GM18867 (cell line): ENCODE measurements around the gene RPS19BP1.

Experiments
- ATAC-seq: cut with Tn5 transposase; IDR thresholded peaks from one replicate; pipeline ENCODE4 v1.9.1; 2021; ENCODE audit warnings: mild to moderate bottlenecking, moderate library complexity; ENCODE audit not compliant: unreplicated experiment

Gene RPS19BP1

DNA sequence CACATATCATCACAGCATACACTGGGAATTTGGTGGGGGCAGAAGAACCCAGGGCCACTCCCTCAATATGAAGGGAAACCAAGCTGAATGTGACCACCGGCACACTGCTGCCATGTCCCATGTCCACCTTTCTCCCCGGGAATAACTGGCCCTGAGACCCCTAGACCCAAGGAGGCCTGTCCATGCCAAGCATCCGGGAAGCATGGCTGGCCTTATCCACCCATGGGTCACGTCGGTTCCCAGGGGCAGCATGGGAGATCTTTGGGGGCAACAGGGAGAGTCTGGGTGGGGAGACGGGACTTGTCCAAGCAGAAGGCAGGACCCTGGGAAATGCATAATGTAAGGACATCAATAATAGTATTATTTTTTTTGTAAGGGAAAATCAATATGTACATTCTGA lies 40.9 kb downstream of the RPS19BP1 start:
- ATAC-seq = no peak

DNA sequence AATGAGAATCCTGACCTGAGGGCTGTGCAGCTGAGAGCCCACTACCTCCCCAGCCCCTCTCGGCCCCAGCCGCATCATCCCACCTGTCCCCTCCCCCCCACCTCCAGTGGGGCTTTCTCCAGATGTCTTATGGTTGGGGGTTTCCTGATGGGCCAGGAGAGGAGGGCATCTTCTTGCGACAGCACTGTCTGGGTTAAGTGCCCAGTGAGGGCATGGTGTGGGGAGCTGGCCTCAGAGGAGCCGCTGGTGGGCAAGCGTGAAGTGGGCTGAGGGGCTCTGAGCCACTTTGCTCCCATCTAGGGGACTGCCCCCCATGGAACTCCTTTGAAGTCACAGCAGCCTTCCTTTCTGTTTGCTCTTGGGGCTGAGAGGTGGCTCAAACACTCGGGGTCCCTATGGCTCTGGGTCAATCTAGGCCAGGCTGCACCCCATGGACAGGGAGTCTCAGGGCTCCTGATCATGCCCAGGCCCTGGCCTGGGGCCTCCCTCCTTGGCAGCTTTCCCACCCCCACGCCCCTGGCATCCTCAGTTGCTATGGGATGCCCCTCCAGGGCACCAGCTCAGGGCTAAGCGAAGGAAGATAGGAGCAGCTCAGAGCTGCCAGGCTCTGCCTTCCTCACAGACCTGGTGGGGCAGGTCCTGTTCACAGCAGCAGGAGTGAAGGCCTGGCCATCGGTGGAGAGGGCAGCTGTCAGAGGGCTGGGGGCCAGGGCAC lies 41.4 kb downstream of the RPS19BP1 start:
- ATAC-seq = no peak

DNA sequence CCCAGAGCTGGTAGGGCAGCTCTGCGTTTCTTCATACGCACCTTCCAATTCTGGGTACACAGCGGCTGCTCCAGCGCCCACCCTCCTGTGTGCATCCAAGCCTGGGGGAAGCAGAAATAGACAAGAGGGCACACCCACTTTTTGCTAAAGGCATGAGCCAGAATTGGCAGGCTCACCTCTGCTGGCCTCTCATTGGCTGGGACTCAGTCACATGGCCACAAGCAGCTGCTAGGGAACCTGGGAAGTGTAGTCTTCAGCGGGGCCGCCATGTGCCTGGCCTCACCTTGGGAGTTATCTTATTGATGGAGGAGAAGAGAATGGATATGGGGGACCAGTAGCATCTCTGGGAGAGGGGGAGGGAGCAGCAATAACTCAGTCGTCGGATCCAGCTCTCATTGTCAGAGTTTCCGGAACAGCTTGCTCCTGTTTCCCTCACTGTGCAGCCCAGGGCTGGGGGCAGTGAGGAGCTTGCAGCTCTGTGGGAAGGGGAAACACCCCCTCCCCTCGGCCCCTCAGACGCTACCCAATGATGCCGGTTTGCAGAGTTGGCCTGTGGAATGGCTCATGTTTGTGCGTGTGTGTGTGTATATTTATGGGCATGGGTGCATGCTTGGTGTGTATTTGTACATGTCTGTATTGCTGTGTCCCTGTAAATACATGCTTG lies 42.3 kb downstream of the RPS19BP1 start:
- peak; percentile 70 for ATAC-seq

DNA sequence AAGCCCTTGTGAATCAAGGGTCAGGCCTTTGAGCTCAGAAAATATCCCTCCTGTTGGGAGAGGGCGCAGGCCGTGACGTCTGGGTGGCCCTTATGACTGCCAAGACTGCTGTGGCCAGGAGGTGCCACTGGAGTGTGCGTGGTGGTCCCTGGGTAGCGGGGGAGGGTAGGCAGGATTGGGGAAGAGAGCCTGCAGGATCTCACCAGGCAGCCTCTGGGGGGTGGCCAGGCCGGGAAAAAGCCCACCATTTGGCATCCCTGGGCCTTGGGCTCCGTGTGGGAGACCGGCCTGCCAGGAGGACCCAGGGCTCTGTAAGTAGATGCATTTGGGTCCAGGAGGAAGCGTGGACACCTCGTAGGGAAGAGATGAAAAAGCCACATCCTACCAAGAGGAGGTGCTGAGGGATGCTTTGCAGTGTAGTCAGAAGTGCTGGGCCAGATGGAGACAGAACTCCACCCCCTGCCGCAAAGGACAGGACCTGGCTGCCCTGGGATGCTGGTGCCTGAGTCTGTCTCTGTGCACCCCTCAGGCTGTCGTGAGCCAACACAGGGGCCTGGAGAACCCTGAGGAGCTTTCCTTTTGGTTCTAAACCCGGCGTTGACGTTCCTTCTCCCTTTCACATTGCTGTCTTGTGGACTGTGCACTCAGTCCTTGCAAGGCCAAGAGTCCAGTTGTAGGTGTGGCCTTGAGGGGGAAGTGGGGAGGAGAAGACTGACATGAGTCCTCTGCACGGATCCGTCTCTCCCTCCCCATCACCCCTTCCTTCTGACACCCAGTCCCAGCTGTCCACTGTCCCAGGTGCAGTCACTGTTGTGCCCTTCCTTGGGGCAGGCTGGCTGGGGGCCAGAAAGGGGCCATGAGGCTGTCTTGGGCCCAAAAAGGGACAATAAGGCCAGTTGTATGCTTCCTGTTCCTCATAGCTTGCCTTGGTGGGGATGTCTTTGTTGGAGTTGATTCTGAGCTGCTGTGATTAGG lies 43.2 kb downstream of the RPS19BP1 start:
- no peak for ATAC-seq

DNA sequence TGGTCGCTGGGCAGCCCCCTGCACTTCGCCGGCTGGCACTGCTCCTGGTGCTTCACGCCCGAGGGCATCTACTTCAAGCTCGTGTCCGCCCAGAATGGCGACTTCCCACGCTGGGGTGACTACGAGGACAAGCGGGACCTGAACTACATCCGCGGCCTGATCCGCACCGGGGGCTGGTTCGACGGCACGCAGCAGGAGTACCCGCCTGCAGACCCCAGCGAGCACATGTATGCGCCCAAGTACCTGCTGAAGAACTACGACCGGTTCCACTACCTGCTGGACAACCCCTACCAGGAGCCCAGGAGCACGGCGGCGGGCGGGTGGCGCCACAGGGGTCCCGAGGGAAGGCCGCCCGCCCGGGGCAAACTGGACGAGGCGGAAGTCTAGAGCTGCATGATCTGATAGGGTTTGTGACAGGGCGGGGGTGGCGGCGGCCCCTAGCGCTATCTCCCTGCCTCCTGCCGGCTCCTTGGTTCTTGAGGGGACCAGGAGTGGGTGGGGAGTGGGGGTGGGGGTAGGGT lies 43.9 kb downstream of the RPS19BP1 start:
- no peak for ATAC-seq

DNA sequence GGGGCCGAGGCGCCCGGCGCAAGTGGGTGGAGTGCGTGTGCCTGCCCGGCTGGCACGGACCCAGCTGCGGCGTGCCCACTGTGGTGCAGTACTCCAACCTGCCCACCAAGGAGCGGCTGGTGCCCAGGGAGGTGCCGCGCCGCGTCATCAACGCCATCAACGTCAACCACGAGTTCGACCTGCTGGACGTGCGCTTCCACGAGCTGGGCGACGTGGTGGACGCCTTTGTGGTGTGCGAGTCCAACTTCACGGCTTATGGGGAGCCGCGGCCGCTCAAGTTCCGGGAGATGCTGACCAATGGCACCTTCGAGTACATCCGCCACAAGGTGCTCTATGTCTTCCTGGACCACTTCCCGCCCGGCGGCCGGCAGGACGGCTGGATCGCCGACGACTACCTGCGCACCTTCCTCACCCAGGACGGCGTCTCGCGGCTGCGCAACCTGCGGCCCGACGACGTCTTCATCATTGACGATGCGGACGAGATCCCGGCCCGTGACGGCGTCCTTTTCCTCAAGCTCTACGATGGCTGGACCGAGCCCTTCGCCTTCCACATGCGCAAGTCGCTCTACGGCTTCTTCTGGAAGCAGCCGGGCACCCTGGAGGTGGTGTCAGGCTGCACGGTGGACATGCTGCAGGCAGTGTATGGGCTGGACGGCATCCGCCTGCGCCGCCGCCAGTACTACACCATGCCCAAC lies 44.6 kb downstream of the RPS19BP1 start:
- ATAC-seq = no peak

DNA sequence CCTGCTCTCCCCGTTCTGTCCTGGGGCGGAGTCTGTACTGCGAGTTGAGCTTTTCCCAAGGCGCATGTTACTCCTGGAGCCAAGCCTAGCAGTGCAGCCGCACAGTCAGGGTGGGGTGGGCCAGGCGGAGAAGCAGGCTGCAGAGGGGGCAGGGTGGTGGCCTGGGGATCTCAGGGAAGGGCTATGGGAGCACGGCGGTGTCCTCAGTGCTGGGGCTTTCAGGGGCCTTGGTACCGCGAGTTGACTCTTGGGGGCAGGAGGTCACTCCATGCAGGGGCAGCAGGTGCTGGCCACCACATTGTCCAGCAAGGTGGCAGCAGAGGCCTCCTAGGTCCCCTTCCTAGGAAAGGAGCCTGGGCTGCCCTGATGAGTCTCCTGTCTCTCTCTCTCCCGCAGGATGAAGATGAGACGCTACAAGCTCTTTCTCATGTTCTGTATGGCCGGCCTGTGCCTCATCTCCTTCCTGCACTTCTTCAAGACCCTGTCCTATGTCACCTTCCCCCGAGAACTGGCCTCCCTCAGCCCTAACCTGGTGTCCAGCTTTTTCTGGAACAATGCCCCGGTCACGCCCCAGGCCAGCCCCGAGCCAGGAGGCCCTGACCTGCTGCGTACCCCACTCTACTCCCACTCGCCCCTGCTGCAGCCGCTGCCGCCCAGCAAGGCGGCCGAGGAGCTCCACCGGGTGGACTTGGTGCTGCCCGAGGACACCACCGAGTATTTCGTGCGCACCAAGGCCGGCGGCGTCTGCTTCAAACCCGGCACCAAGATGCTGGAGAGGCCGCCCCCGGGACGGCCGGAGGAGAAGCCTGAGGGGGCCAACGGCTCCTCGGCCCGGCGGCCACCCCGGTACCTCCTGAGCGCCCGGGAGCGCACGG lies 45.4 kb downstream of the RPS19BP1 start:
- ATAC-seq = no peak

DNA sequence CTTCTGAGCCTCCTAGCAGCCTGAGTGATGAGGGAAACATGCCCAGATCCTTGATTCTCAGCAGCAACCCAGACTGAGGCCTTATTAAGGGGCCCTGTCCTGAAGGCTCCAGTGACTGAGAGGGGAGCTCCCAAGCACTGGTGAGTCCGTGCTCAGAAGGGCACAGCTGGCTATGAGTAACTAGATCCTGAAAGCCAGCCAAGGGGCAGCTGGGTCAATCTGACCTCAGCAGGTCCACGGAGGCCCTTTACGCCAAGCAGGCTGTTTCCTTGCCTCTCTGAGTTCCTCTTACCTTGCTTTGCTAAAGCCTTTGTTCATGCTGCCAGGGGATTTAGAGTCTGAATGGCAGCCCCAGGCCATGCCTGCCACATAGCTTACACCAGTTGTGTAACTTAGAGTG lies 49.8 kb downstream of the RPS19BP1 start:
- no peak for ATAC-seq

DNA sequence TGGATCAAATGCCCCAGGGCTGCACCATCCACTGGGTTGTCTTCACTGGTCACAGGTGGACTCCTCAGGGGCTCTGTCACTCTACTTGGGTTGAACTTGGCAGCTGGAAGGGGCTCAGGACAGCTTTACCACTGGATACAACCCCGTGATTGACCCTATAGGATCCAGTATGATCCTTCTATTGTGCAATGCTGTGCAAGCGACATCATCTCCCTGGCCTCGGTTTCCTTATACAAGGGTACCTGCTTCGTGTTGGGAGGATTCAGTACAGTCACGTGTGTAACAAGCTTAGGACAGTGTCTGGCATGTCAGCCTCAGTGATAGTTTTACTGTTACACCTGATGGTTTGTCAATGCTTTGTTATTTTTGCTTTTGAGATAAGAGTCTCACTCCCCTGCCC lies 51.0 kb downstream of the RPS19BP1 start:
- no peak for ATAC-seq

DNA sequence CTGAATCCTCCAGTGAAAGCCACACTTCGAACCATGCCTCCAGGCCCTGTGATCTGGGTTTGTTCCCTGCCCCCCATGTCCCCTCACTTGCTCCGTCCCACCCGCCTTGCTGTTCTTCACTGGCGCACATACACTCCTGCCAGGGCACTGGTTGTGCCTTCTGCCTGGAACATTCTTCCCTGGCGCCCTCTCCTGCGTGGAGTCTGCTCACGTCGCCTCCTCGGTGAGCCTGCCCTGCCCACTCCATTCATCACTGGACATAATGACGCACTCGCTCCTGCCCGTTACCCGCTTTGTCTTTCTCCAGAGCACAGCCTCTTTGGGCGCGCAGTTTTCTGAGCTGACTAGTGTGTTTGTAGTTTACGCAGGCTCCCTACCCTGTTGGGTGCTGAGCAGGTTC lies 51.5 kb downstream of the RPS19BP1 start:
- ATAC-seq = no peak

DNA sequence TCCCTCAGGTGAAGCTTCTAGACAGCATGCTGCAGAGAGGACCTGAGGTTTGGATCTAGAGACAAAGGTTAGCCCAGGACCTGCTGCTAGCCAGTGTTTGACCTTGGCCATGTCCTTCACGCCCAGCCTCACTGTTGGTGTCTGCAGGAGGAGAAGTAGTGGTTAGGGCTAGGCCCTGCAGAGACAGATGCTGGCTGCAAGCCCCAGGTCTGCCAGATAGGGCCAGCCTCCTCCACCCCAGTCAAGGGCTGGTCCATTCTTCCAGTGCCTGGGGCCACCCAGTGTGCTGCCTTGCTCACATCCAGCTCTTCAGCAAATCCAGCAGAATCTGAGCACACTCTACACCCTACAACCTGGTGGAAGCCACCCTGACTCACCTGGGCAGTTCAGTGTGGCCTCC lies 52.0 kb downstream of the RPS19BP1 start:
- ATAC-seq = no peak

DNA sequence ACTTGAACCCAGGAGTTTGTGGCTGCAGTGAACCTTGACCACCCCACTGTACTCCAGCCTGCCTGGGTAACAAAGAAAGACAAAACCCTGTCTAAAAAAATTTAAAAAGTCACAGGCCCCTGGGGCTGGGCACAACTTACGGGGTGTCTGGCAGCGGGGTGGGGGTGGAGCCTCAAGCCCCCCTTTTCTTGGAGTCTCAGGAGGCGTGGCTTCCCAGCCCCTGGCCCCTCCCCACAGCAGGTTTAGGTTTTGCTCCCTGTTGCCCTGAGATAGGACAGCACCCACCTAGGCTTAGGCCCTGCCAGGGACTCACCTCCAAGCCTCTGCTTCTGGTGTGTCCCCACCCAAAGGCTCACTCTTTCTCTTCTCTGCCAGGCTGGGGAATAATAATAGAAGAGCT lies 53.3 kb downstream of the RPS19BP1 start:
- ATAC-seq = no peak
